ENCODE data around the gene MGRN1. TPM values are rescaled to one million over a fixed set of nuclear protein-coding genes. Genes with fewer than 3 reads are reported as not detected.
"Not testable (repeated sequence)": the region's sequence is repeated elsewhere in the genome, so short reads cannot be mapped to it uniquely, and the experiment has no call there.

MGRN1 gene
- total RNA-seq, 6 donors from 2014 or later: 49.0 to 148 (median 99.1) TPM

DNA sequence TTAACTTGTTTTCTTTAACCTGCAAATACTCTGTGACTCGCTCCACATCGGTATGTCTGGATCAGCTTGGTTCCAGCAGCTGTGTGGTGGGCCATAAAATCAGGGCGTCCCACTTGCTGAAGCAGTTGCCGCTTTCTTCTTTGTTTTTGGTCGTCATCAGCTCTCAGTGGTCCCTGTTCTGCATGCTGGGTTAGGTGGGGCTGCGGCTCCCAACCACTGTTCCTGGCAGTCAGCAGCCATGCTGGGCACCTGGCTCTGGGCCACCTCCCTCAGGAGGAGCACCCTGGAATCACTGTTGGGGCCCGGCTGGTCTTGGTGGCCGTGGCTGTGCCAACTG lies 23.0 kb downstream of the MGRN1 start:
- Histone ChIP-seq H3K9me3 (no peaks in the 10 kb centered on the region), H3K27ac (no peak overlapping the region), H3K4me1 (peaks cover 1 to 46% (median 25%) of the 10 kb centered on the region in 4 donors), H3K4me3 (no peak overlapping the region), H3K36me3 (peaks cover 6 to 52% (median 24%) of the 10 kb centered on the region in 4 donors), H3K27me3 (no peaks in the 10 kb centered on the region)
- ATAC-seq (ENCODE audit: low FRiP score in 2 of 2): no peak
- TF ChIP-seq POLR2A (IDR thresholded peaks at IDR 0.05): no peak
- no peak for TF ChIP-seq POLR2AphosphoS5 (IDR thresholded peaks at IDR 0.05)
- TF ChIP-seq, protein P1, sequence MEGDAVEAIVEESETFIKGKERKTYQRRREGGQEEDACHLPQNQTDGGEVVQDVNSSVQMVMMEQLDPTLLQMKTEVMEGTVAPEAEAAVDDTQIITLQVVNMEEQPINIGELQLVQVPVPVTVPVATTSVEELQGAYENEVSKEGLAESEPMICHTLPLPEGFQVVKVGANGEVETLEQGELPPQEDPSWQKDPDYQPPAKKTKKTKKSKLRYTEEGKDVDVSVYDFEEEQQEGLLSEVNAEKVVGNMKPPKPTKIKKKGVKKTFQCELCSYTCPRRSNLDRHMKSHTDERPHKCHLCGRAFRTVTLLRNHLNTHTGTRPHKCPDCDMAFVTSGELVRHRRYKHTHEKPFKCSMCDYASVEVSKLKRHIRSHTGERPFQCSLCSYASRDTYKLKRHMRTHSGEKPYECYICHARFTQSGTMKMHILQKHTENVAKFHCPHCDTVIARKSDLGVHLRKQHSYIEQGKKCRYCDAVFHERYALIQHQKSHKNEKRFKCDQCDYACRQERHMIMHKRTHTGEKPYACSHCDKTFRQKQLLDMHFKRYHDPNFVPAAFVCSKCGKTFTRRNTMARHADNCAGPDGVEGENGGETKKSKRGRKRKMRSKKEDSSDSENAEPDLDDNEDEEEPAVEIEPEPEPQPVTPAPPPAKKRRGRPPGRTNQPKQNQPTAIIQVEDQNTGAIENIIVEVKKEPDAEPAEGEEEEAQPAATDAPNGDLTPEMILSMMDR (IDR thresholded peaks at IDR 0.05): no peak
- no peak for TF ChIP-seq EP300 (IDR thresholded peaks at IDR 0.05)
- WGBS, 2 donors: 98 to 99% methylated on average over 8 of the region's 8 CpGs
- DNase-seq: no peak

DNA sequence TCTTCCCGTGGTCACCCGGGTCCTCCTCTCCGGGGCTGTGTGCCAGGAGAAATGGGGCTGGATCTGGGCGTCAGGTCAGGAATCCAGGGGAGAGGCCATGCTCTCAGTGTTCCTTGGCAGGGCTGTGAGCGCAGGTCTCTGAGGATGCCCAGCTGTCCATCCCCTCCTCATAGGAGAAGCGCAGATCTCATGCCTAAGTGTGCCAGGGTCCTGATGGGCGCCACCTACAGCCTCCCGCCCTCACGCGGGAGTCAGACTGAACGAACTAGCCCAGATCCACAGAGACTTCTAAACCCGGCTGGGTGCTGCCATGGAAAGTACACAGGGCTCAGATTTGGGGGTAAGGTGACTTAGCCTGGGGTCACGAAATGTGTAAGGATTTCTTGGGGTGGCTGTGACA lies 24.3 kb downstream of the MGRN1 start:
- H3K9me3 ChIP-seq: no peaks in the 10 kb centered on the region
- H3K36me3 ChIP-seq: peaks cover 8 to 61% (median 30%) of the 10 kb centered on the region in 4 donors
- ATAC-seq (ENCODE audit: low FRiP score in 2 of 2): no peak
- TF ChIP-seq EP300 (IDR thresholded peaks at IDR 0.05) (no peak), POLR2A (IDR thresholded peaks at IDR 0.05) (no peak), POLR2AphosphoS5 (IDR thresholded peaks at IDR 0.05) (no peak)
- TF ChIP-seq, protein P1 (IDR thresholded peaks at IDR 0.05): no peak
- H3K4me1 ChIP-seq: peaks cover 4 to 54% (median 33%) of the 10 kb centered on the region in 4 donors
- peak in 1 of 2 donors; percentile 38 for DNase-seq
- no peak overlapping the region for H3K4me3 ChIP-seq
- 91 to 96% methylated on average over 10 to 12 of the region's 13 CpGs for WGBS, 2 donors
- H3K27me3 ChIP-seq: no peaks in the 10 kb centered on the region
- H3K27ac ChIP-seq: no peak overlapping the region

DNA sequence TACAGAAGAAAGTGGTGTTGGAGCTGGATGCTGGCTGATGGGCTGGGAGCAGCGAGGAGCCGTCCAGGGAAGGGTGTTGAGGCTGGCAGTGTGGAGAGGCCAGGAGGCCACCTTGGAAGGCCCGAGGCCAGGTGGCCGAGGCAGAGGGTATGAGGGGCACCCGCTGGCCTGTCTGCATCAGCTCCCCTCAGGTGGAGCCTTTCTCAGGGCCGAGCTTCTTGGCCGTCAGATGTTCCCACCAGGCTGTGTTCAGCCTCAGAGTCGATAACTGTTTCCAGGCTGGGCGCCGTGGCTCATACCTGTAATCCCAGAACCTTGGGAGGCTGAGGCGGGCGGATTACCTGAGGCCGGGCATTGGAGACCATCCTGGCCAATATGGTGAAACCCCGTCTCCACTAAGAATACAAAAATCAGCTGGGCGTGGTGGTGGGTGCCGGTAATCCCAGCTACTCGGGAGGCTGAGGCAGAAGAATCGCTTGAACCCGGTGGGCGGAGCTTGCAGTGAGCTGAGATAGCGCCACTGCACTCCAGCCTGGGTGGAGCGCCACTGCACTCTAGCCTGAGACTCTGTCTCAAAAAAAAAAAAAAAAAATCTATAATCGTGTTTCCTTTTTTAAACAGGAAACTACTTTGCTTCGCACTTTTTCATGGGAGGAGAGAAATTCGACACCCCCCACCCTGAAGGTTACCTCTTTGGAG lies 25.3 kb downstream of the MGRN1 start:
- Histone ChIP-seq H3K27ac (peak overlapping the region in 2 of 4 donors; percentile 26 to 33), H3K27me3 (no peaks in the 10 kb centered on the region), H3K4me1 (peaks cover 4 to 64% (median 37%) of the 10 kb centered on the region in 4 donors), H3K9me3 (no peaks in the 10 kb centered on the region), H3K4me3 (no peak overlapping the region), H3K36me3 (peaks cover 8 to 69% (median 34%) of the 10 kb centered on the region in 4 donors)
- ATAC-seq (ENCODE audit: low FRiP score in 2 of 2) (no peak), DNase-seq (peak in 1 of 2 donors; percentile 41)
- 81 to 85% methylated on average over 16 to 25 of the region's 25 CpGs for WGBS, 2 donors
- no peak for TF ChIP-seq POLR2A (IDR thresholded peaks at IDR 0.05)
- TF ChIP-seq EP300 (IDR thresholded peaks at IDR 0.05): no peak
- TF ChIP-seq POLR2AphosphoS5 (IDR thresholded peaks at IDR 0.05): no peak
- TF ChIP-seq, protein P1 (IDR thresholded peaks at IDR 0.05): no peak

DNA sequence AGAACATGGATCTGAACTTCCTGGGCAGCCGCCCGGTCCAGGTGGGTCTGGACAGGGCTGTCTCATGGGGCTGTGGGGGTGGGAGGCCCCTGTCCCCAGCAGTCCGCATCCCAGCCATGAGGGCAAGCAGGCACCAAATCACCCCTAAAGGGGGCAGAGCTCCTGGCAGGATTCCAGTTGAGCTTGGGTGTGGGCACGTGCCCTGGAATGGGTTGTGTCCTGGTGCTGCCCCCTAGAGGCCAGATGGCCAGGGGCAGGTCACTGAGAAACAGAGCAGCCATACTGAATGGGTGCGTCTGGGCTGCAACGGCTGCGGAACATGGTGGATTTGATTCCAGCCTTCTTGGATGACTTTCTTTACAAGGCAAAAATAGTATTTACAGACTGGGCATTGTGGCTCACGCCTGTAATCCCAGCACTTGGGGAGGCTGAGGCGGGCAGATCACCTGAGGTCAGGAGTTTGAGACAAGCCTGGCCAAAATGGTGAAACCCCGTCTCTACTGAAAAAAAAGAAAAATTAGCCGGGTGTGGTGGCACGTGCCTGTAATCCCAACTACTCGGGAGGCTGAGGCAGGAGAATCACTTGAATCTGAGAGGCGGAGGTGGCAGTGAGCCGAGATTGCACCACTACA lies 25.9 kb downstream of the MGRN1 start:
- Histone ChIP-seq H3K27ac (peak overlapping the region in 2 of 4 donors; percentile 26 to 33), H3K4me1 (peaks cover 11 to 69% (median 43%) of the 10 kb centered on the region in 4 donors), H3K36me3 (peaks cover 8 to 69% (median 38%) of the 10 kb centered on the region in 4 donors)
- WGBS, 2 donors: 77 to 82% methylated on average over 10 to 15 of the region's 15 CpGs
- DNase-seq (peak in 1 of 2 donors; percentile 60), ATAC-seq (ENCODE audit: low FRiP score in 2 of 2) (peak in 1 of 2 donors; percentile 53)
- TF ChIP-seq, protein P1 (IDR thresholded peaks at IDR 0.05): peak; percentile 70 to 78 (median 73)
- not testable (repeated sequence) for H3K9me3 ChIP-seq, H3K27me3 ChIP-seq, H3K4me3 ChIP-seq

All from upper lobe of left lung (tissue), 6 donors.